DOHH2 (cell line): ENCODE data around the gene PHC1.
"Not testable (repeated sequence)": the region's sequence is repeated elsewhere in the genome, so short reads cannot be mapped to it uniquely, and the experiment has no call there.

Source experiments
- H3F3A ChIP-seq: fragments of 200-600 bp; sonication (generic), shearing (Covaris generic); 2 replicates; pipeline ENCODE4 v1.6.0; 2016; ENCODE audit warnings: antibody characterized with exemption, mild to moderate bottlenecking; ENCODE audit not compliant: control insufficient read depth, insufficient read depth
- H3K27ac ChIP-seq: fragments of 200-600 bp; sonication (generic); 2 replicates; pipeline ENCODE4 v1.5.1; 2014; ENCODE audit warnings: low read depth, mild to moderate bottlenecking, low read length, moderate library complexity
- H3K27me3 ChIP-seq: fragments of 200-600 bp; sonication (generic); 2 replicates; pipeline ENCODE4 v1.6.1; 2014; ENCODE audit warnings: mild to moderate bottlenecking, low read length, mixed read lengths; ENCODE audit not compliant: control insufficient read depth
- H3K36me3 ChIP-seq: fragments of 200-600 bp; sonication (generic); 2 replicates; pipeline ENCODE4 v1.6.1; 2014; ENCODE audit warnings: mild to moderate bottlenecking, low read length, moderate library complexity, mixed read lengths; ENCODE audit not compliant: control insufficient read depth
- H3K4me1 ChIP-seq: fragments of 200-600 bp; sonication (generic); 2 replicates; pipeline ENCODE4 v1.6.1; 2014; ENCODE audit warnings: mild to moderate bottlenecking, low read length, mixed read lengths; ENCODE audit not compliant: control insufficient read depth
- H3K4me2 ChIP-seq: fragments of 200-600 bp; sonication (generic); 2 replicates; pipeline ENCODE4 v1.6.0; 2014; ENCODE audit warnings: mild to moderate bottlenecking, low read length, moderate library complexity
- H3K4me3 ChIP-seq: fragments of 200-600 bp; sonication (generic); 2 replicates; pipeline ENCODE4 v1.5.1; 2014; ENCODE audit warnings: mild to moderate bottlenecking, low read length, mixed read lengths
- H3K79me2 ChIP-seq: fragments of 200-600 bp; sonication (generic); 2 replicates; pipeline ENCODE4 v1.6.1; 2014; ENCODE audit warnings: mild to moderate bottlenecking, low read length, mixed read lengths; ENCODE audit not compliant: control insufficient read depth
- H3K9me2 ChIP-seq: fragments of 200-600 bp; sonication (generic); replicated peaks from 2 replicates; pipeline ENCODE4 v1.6.1; 2014; ENCODE audit warnings: mild to moderate bottlenecking, low read length, mixed read lengths; ENCODE audit not compliant: control insufficient read depth
- H3K9me3 ChIP-seq: fragments of 200-600 bp; sonication (generic); 2 replicates; pipeline ENCODE4 v1.6.1; 2014; ENCODE audit warnings: antibody characterized with exemption, low read length, mixed read lengths; ENCODE audit not compliant: control insufficient read depth, insufficient read depth
- H4K20me1 ChIP-seq: fragments of 200-600 bp; sonication (generic); 2 replicates; pipeline ENCODE4 v1.6.0; 2014; ENCODE audit warnings: low read depth, mild to moderate bottlenecking, antibody characterized with exemption, low read length, moderate library complexity; ENCODE audit not compliant: control insufficient read depth, insufficient read depth
- EZH2phosphoT487 ChIP-seq: fragments of 200-600 bp; sonication (generic); IDR thresholded peaks from 2 replicates; pipeline ENCODE4 v1.6.1; 2017; ENCODE audit warnings: borderline replicate concordance, mild to moderate bottlenecking, antibody characterized with exemption, low read length, moderate library complexity, mixed read lengths
- TF ChIP-seq, protein P1 (sequence below): fragments of 200-600 bp; sonication (generic); IDR thresholded peaks from one replicate; pipeline ENCODE4 v1.5.1; 2014; ENCODE audit warnings: antibody characterized with exemption, mild to moderate bottlenecking, low read depth, low read length; ENCODE audit not compliant: poor library complexity, severe bottlenecking

Gene PHC1

DNA sequence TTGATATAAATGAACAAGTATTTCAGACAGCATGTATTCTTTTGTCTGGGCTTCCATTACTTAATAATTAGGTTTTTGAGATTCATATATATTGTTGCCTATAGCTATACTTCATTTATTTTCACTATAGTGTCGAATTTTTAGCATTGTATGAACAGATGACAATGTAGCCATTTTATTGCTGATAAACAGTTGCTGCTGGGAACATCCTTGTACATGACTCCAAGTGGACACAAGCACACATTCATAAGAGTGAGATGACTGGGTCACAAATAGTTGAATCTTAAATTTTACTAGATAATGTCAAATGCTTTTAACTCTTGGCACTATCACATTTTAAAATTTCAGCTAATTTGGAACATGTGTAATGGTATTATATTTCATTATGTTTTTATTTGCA is 19.3 kb upstream of the PHC1 start:
- H3K4me1 ChIP-seq, result peaks cover 4% of the 10 kb centered on the region
- H3F3A ChIP-seq, result no peaks in the 10 kb centered on the region
- H3K27me3 ChIP-seq, result no peaks in the 10 kb centered on the region
- H3K4me3 ChIP-seq, result no peak overlapping the region
- H4K20me1 ChIP-seq, result no peaks in the 10 kb centered on the region
- no peaks in the 10 kb centered on the region for H3K36me3 ChIP-seq
- H3K79me2 ChIP-seq, result no peaks in the 10 kb centered on the region
- no peaks in the 10 kb centered on the region for H3K9me2 ChIP-seq
- TF ChIP-seq EZH2phosphoT487, result no peak
- TF ChIP-seq, protein P1, sequence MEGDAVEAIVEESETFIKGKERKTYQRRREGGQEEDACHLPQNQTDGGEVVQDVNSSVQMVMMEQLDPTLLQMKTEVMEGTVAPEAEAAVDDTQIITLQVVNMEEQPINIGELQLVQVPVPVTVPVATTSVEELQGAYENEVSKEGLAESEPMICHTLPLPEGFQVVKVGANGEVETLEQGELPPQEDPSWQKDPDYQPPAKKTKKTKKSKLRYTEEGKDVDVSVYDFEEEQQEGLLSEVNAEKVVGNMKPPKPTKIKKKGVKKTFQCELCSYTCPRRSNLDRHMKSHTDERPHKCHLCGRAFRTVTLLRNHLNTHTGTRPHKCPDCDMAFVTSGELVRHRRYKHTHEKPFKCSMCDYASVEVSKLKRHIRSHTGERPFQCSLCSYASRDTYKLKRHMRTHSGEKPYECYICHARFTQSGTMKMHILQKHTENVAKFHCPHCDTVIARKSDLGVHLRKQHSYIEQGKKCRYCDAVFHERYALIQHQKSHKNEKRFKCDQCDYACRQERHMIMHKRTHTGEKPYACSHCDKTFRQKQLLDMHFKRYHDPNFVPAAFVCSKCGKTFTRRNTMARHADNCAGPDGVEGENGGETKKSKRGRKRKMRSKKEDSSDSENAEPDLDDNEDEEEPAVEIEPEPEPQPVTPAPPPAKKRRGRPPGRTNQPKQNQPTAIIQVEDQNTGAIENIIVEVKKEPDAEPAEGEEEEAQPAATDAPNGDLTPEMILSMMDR, result no peak
- no peaks in the 10 kb centered on the region for H3K9me3 ChIP-seq
- no peak overlapping the region for H3K27ac ChIP-seq
- H3K4me2 ChIP-seq, result no peak overlapping the region

DNA sequence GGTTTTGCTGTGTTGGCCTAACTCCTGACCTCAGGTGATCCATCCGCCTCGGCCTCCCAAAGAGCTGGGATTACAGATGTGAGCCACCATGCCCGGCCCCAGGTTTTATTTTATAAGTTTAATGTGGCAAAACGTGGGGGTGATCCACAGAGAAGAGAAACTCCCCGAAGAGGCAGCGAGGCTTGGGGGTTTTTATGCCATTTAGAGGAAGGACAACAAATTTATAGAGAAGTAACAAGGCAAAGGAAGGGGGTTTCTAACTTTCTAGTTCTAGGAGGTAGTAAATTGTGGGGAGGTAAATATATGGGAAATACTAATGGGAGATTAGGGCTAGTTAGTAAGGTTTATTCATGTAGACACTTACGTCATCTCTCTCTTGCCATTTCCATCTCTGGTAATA is 17.2 kb upstream of the PHC1 start:
- H3K4me1 ChIP-seq, result no peaks in the 10 kb centered on the region
- H3K27me3 ChIP-seq, result no peaks in the 10 kb centered on the region
- H3K4me3 ChIP-seq, result no peak overlapping the region
- H3K9me3 ChIP-seq, result no peaks in the 10 kb centered on the region
- no peaks in the 10 kb centered on the region for H3F3A ChIP-seq
- no peak overlapping the region for H3K27ac ChIP-seq
- H3K9me2 ChIP-seq, result no peaks in the 10 kb centered on the region
- H3K4me2 ChIP-seq, result no peak overlapping the region
- TF ChIP-seq, protein P1, result no peak
- no peak for TF ChIP-seq EZH2phosphoT487
- H3K36me3 ChIP-seq, result no peaks in the 10 kb centered on the region
- no peaks in the 10 kb centered on the region for H3K79me2 ChIP-seq
- no peaks in the 10 kb centered on the region for H4K20me1 ChIP-seq

DNA sequence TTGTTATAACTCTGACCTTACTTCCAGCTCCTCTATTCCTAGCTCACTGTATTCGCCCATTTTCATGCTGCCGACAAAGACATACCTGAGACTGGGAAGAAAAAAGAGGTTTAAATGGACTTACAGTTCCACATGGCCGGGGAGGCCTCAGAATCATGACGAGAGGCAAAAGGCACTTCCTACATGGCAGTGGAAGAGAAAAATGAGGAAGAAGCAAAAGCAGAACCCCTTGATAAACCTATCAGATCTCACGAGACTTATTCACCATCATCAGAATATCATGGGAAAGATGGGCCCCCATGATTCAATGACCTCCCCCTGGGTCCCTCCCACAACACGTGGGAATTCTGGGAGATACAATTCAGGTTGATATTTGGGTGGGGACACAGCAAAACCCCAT is 14.5 kb upstream of the PHC1 start:
- H3K79me2 ChIP-seq, result no peaks in the 10 kb centered on the region
- no peaks in the 10 kb centered on the region for H3K9me3 ChIP-seq
- no peak overlapping the region for H3K27ac ChIP-seq
- peaks cover 17% of the 10 kb centered on the region for H3K4me1 ChIP-seq
- H3F3A ChIP-seq, result no peaks in the 10 kb centered on the region
- no peaks in the 10 kb centered on the region for H3K27me3 ChIP-seq
- TF ChIP-seq, protein P1, result no peak
- TF ChIP-seq EZH2phosphoT487, result no peak
- H3K9me2 ChIP-seq, result no peaks in the 10 kb centered on the region
- no peaks in the 10 kb centered on the region for H3K36me3 ChIP-seq
- H4K20me1 ChIP-seq, result no peaks in the 10 kb centered on the region
- H3K4me3 ChIP-seq, result 0 out of 2 replicates have a peak overlapping the region, but pooled peaks have one; percentile 5
- no peak overlapping the region; the same call in 1 of the 2 replicates for H3K4me2 ChIP-seq

DNA sequence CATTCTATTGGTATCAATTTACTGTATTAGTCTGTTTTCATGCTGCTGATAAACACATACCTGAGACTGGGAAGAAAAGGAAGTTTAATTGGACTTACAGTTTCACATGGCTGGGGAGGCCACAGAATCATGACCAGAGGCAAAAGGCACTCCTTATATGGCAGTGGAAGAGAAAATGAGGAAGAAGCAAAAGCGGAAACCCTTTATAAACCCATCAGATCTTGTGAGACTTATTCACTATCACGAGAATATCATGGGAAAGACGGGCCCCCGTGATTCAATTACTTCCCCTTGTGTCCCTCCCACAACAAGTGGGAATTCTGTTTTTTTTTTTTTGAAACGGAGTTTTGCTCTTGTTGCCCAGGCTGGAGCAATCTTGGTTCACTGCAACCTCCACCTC is 11.6 kb upstream of the PHC1 start:
- not testable (repeated sequence) for H3K27me3 ChIP-seq, H3F3A ChIP-seq, H3K79me2 ChIP-seq, H3K9me2 ChIP-seq, H3K27ac ChIP-seq, H3K4me3 ChIP-seq, H3K36me3 ChIP-seq, H3K9me3 ChIP-seq, H4K20me1 ChIP-seq
- H3K4me1 ChIP-seq, result peaks cover 33% of the 10 kb centered on the region
- peak overlapping the region; percentile 18 for H3K4me2 ChIP-seq
